ENCODE results near the gene TEX10. TPM values are rescaled to one million over a fixed set of nuclear protein-coding genes. Genes with fewer than 3 reads are reported as not detected.

TEX10 gene
- polyA plus RNA-seq, 1 donor (not counting 4 experiments of a cell fraction or from before 2014, with no cell fraction given): 50.7 TPM

DNA sequence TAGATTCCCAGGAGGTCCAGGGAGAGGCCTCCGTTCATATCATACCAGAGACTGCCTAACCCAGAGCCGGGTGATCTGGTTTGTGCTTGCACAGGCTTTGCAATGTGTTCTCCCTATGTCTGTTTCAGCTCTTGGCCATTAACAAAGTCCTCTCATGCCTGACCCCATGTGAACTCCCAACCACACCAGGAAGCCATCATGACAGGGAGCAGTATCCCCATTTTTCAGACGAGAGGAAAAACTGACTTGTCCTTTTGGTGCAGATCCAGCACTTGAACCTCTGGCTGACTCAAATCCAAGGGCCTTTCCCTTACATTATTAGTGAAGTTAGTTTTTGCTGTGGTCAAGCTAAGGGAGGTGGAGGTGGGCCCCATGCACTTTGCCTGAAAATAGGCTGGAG is 58.4 kb downstream of the TEX10 start:
- FAIRE-seq (no peak), DNase-seq (ENCODE audit: low read depth, low spot score) (no peak)
- peaks cover 8 to 22% of the 10 kb centered on the region in 2 experiments for H3K36me3 ChIP-seq (ENCODE audit: control insufficient read depth in 2 of 2, extremely low read depth in 1 of 2, insufficient read depth in 2 of 2, low read length in 2 of 2)
- H3K9me3 ChIP-seq (ENCODE audit: control insufficient read depth, low read depth, low read length): no peaks in the 10 kb centered on the region
- TF ChIP-seq EZH2 (IDR thresholded peaks at IDR 0.05; ENCODE audit: low read length): no peak
- TF ChIP-seq, protein P1, sequence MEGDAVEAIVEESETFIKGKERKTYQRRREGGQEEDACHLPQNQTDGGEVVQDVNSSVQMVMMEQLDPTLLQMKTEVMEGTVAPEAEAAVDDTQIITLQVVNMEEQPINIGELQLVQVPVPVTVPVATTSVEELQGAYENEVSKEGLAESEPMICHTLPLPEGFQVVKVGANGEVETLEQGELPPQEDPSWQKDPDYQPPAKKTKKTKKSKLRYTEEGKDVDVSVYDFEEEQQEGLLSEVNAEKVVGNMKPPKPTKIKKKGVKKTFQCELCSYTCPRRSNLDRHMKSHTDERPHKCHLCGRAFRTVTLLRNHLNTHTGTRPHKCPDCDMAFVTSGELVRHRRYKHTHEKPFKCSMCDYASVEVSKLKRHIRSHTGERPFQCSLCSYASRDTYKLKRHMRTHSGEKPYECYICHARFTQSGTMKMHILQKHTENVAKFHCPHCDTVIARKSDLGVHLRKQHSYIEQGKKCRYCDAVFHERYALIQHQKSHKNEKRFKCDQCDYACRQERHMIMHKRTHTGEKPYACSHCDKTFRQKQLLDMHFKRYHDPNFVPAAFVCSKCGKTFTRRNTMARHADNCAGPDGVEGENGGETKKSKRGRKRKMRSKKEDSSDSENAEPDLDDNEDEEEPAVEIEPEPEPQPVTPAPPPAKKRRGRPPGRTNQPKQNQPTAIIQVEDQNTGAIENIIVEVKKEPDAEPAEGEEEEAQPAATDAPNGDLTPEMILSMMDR (optimal IDR thresholded peaks at IDR 0.05 in 1 of 3, IDR thresholded peaks at IDR 0.05 in 1 of 3, conservative IDR thresholded peaks at IDR 0.05 in 1 of 3; ENCODE audit: extremely low read depth in 1 of 3, insufficient read depth in 2 of 3, low read length in 3 of 3): no peak
- H3K9me1 ChIP-seq (ENCODE audit: control insufficient read depth, extremely low read depth, insufficient read depth, low read length): no peaks in the 10 kb centered on the region
- H3K4me1 ChIP-seq (ENCODE audit: control insufficient read depth, extremely low read depth, insufficient read depth, low read length): no peaks in the 10 kb centered on the region
- H4K20me1 ChIP-seq (ENCODE audit: control insufficient read depth, extremely low read depth, insufficient read depth, low read length): no peaks in the 10 kb centered on the region
- H3K79me2 ChIP-seq (ENCODE audit: control insufficient read depth, insufficient read depth, low read length): no peaks in the 10 kb centered on the region
- H2AFZ ChIP-seq (ENCODE audit: control insufficient read depth, low read length): no peak overlapping the region
- dilution Hi-C loops (cut with MboI; ENCODE audit: extremely low pct_ligation_motif_present, low sequenced_read_pairs): no loop called here
- H3K9ac ChIP-seq (ENCODE audit: control insufficient read depth, extremely low read depth, insufficient read depth, low read length): no peak overlapping the region
- no peak overlapping the region for H3K27ac ChIP-seq (ENCODE audit: control insufficient read depth, insufficient read depth, low read length)
- H3K27me3 ChIP-seq (ENCODE audit: control insufficient read depth, extremely low read depth, insufficient read depth, low read length): no peaks in the 10 kb centered on the region
- H3K4me3 ChIP-seq (ENCODE audit: control insufficient read depth in 2 of 3, extremely low read depth in 1 of 3, insufficient read depth in 2 of 3, low read depth in 1 of 3, low read length in 3 of 3): no peak overlapping the region
- H3K4me2 ChIP-seq (ENCODE audit: control insufficient read depth, extremely low read depth, insufficient read depth, low read depth, low read length): no peak overlapping the region

DNA sequence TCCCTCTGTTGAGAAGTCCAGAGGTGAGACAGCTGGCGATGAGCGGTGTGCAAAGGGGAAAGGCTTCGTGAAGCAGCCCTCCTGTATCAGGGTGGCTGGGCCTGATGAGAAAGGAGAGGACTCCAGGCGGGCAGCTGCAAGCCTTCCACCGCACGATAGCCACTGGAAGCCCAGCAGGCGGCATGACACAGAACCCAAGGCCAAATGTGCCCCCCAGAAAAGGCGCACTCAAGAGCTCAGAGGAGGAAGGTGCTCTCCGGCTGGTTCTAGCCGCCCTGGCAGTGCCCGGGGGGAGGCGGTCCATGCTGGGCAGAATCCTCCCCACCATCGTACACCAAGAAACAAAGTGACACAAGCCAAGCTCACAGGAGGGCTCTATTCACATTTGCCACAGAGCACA is 60.3 kb downstream of the TEX10 start:
- Histone ChIP-seq H3K36me3 (ENCODE audit: control insufficient read depth in 2 of 2, extremely low read depth in 1 of 2, insufficient read depth in 2 of 2, low read length in 2 of 2) (peaks cover 5 to 21% of the 10 kb centered on the region in 2 experiments), H3K79me2 (ENCODE audit: control insufficient read depth, insufficient read depth, low read length) (no peaks in the 10 kb centered on the region)

More for the DNA sequence above, 60.3 kb downstream of the TEX10 start:
- no peaks in the 10 kb centered on the region for H3K9me1 ChIP-seq (ENCODE audit: control insufficient read depth, extremely low read depth, insufficient read depth, low read length)
- no peak for TF ChIP-seq EZH2 (IDR thresholded peaks at IDR 0.05; ENCODE audit: low read length)
- TF ChIP-seq, protein P1 (optimal IDR thresholded peaks at IDR 0.05 in 1 of 3, IDR thresholded peaks at IDR 0.05 in 1 of 3, conservative IDR thresholded peaks at IDR 0.05 in 1 of 3; ENCODE audit: extremely low read depth in 1 of 3, insufficient read depth in 2 of 3, low read length in 3 of 3): no peak
- no peak for DNase-seq (ENCODE audit: low read depth, low spot score)
- no peak overlapping the region for H3K4me3 ChIP-seq (ENCODE audit: control insufficient read depth in 2 of 3, extremely low read depth in 1 of 3, insufficient read depth in 2 of 3, low read depth in 1 of 3, low read length in 3 of 3)
- H3K4me2 ChIP-seq (ENCODE audit: control insufficient read depth, extremely low read depth, insufficient read depth, low read depth, low read length): no peak overlapping the region
- H3K27me3 ChIP-seq (ENCODE audit: control insufficient read depth, extremely low read depth, insufficient read depth, low read length): no peaks in the 10 kb centered on the region
- no peaks in the 10 kb centered on the region for H4K20me1 ChIP-seq (ENCODE audit: control insufficient read depth, extremely low read depth, insufficient read depth, low read length)
- H3K9me3 ChIP-seq (ENCODE audit: control insufficient read depth, low read depth, low read length): no peaks in the 10 kb centered on the region
- dilution Hi-C loops (cut with MboI; ENCODE audit: extremely low pct_ligation_motif_present, low sequenced_read_pairs): no loop called here
- no peak overlapping the region for H2AFZ ChIP-seq (ENCODE audit: control insufficient read depth, low read length)
- no peaks in the 10 kb centered on the region for H3K4me1 ChIP-seq (ENCODE audit: control insufficient read depth, extremely low read depth, insufficient read depth, low read length)
- H3K9ac ChIP-seq (ENCODE audit: control insufficient read depth, extremely low read depth, insufficient read depth, low read length): no peak overlapping the region
- no peak for FAIRE-seq
- no peak overlapping the region for H3K27ac ChIP-seq (ENCODE audit: control insufficient read depth, insufficient read depth, low read length)

Measured in keratinocyte (primary cell).